ENCODE measurements around the gene ACSL3. TPM values are rescaled to one million over a fixed set of nuclear protein-coding genes. Genes with fewer than 3 reads are reported as not detected.

ACSL3 gene
- total and polyA plus RNA-seq, 2 donors from 2014 or later, result 33.6 to 58.8 TPM

DNA sequence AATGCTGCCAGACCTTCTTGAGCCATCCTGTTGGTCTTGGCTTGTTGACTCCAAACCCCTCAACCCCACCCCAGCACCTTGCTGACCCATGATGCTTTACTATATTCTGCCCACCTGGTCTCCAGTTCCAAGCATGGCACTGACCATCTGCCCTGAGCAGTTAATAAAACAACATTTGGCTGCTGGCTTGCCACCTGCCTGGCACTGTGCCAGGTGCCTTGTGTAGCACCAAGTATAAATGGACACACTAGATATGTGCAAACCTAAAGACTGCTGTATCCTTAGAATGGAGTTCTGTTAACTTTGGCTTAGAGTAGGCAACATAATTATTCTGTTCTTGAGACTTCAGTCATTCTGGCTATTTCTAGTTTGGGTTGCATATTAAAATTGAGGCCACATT lies 91.4 kb downstream of the ACSL3 start:
- no peak for FAIRE-seq
- H3K4me1 ChIP-seq (ENCODE audit: control insufficient read depth in 2 of 3, insufficient read depth in 2 of 3, low read depth in 1 of 3, low read length in 3 of 3), result no peaks in the 10 kb centered on the region
- H3K36me3 ChIP-seq (ENCODE audit: control insufficient read depth in 2 of 3, insufficient read depth in 3 of 3, low read length in 3 of 3), result no peaks in the 10 kb centered on the region
- no peak for DNase-seq
- TF ChIP-seq, protein P1, sequence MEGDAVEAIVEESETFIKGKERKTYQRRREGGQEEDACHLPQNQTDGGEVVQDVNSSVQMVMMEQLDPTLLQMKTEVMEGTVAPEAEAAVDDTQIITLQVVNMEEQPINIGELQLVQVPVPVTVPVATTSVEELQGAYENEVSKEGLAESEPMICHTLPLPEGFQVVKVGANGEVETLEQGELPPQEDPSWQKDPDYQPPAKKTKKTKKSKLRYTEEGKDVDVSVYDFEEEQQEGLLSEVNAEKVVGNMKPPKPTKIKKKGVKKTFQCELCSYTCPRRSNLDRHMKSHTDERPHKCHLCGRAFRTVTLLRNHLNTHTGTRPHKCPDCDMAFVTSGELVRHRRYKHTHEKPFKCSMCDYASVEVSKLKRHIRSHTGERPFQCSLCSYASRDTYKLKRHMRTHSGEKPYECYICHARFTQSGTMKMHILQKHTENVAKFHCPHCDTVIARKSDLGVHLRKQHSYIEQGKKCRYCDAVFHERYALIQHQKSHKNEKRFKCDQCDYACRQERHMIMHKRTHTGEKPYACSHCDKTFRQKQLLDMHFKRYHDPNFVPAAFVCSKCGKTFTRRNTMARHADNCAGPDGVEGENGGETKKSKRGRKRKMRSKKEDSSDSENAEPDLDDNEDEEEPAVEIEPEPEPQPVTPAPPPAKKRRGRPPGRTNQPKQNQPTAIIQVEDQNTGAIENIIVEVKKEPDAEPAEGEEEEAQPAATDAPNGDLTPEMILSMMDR (IDR thresholded peaks at IDR 0.05; ENCODE audit: borderline replicate concordance, extremely low read depth, insufficient read depth), result no peak
- H3K9me3 ChIP-seq (ENCODE audit: control insufficient read depth in 2 of 3, insufficient read depth in 1 of 3, low read length in 3 of 3), result peaks cover 0 to 4% (median 2%) of the 10 kb centered on the region in 3 donors
- no peak overlapping the region for H3K4me3 ChIP-seq (ENCODE audit: low read length in 3 of 3)
- H3K9ac ChIP-seq (ENCODE audit: low read length in 3 of 3), result no peak overlapping the region
- no peak overlapping the region for H3K27ac ChIP-seq (ENCODE audit: low read depth in 2 of 2, low read length in 2 of 2)
- intact Hi-C loops (cut with DNase I), result no loop called here
- no peaks in the 10 kb centered on the region for H3K27me3 ChIP-seq (ENCODE audit: control insufficient read depth, insufficient read depth, low read length)

- Histone ChIP-seq H3K4me3 (ENCODE audit: low read length in 3 of 3) (no peak overlapping the region), H3K9ac (ENCODE audit: low read length in 3 of 3) (no peak overlapping the region), H3K9me3 (ENCODE audit: control insufficient read depth in 2 of 3, insufficient read depth in 1 of 3, low read length in 3 of 3) (peaks cover 0 to 2% (median 0%) of the 10 kb centered on the region in 3 donors), H3K27ac (ENCODE audit: low read depth in 2 of 2, low read length in 2 of 2) (no peak overlapping the region), H3K27me3 (ENCODE audit: control insufficient read depth, insufficient read depth, low read length) (no peaks in the 10 kb centered on the region), H3K36me3 (ENCODE audit: control insufficient read depth in 2 of 3, insufficient read depth in 3 of 3, low read length in 3 of 3) (no peaks in the 10 kb centered on the region), H3K4me1 (ENCODE audit: control insufficient read depth in 2 of 3, insufficient read depth in 2 of 3, low read depth in 1 of 3, low read length in 3 of 3) (no peaks in the 10 kb centered on the region)
- no peak for FAIRE-seq
- intact Hi-C loops (cut with DNase I), result no loop called here
- TF ChIP-seq, protein P1 (IDR thresholded peaks at IDR 0.05; ENCODE audit: borderline replicate concordance, extremely low read depth, insufficient read depth), result no peak
- no peak for DNase-seq
Measured at GRCh38 chr2:222955008-222955407, 94.2 kb downstream of the ACSL3 start.

GRCh38 chr2:222959358-222959757 lies 98.5 kb downstream of the ACSL3 start:
- H3K4me3 ChIP-seq (ENCODE audit: low read length in 3 of 3), result no peak overlapping the region
- intact Hi-C loops (cut with DNase I), result no loop called here
- no peaks in the 10 kb centered on the region for H3K27me3 ChIP-seq (ENCODE audit: control insufficient read depth, insufficient read depth, low read length)
- TF ChIP-seq, protein P1 (IDR thresholded peaks at IDR 0.05; ENCODE audit: borderline replicate concordance, extremely low read depth, insufficient read depth), result no peak
- FAIRE-seq (no peak), DNase-seq (peak in 1 of 5 donors; percentile 75)
- H3K9me3 ChIP-seq (ENCODE audit: control insufficient read depth in 2 of 3, insufficient read depth in 1 of 3, low read length in 3 of 3), result peaks cover 0 to 2% (median 0%) of the 10 kb centered on the region in 3 donors
- no peak overlapping the region for H3K9ac ChIP-seq (ENCODE audit: low read length in 3 of 3)
- H3K4me1 ChIP-seq (ENCODE audit: control insufficient read depth in 2 of 3, insufficient read depth in 2 of 3, low read depth in 1 of 3, low read length in 3 of 3), result no peaks in the 10 kb centered on the region
- no peak overlapping the region for H3K27ac ChIP-seq (ENCODE audit: low read depth in 2 of 2, low read length in 2 of 2)
- no peaks in the 10 kb centered on the region for H3K36me3 ChIP-seq (ENCODE audit: control insufficient read depth in 2 of 3, insufficient read depth in 3 of 3, low read length in 3 of 3)

- Histone ChIP-seq H3K27me3 (ENCODE audit: control insufficient read depth, insufficient read depth, low read length) (no peaks in the 10 kb centered on the region), H3K4me1 (ENCODE audit: control insufficient read depth in 2 of 3, insufficient read depth in 2 of 3, low read depth in 1 of 3, low read length in 3 of 3) (no peaks in the 10 kb centered on the region), H3K36me3 (ENCODE audit: control insufficient read depth in 2 of 3, insufficient read depth in 3 of 3, low read length in 3 of 3) (no peaks in the 10 kb centered on the region), H3K4me3 (ENCODE audit: low read length in 3 of 3) (no peak overlapping the region), H3K9me3 (ENCODE audit: control insufficient read depth in 2 of 3, insufficient read depth in 1 of 3, low read length in 3 of 3) (peaks cover 0 to 2% (median 0%) of the 10 kb centered on the region in 3 donors), H3K9ac (ENCODE audit: low read length in 3 of 3) (no peak overlapping the region), H3K27ac (ENCODE audit: low read depth in 2 of 2, low read length in 2 of 2) (no peak overlapping the region)
- intact Hi-C loops (cut with DNase I), result no loop called here
- DNase-seq (no peak), FAIRE-seq (no peak)
- TF ChIP-seq, protein P1 (IDR thresholded peaks at IDR 0.05; ENCODE audit: borderline replicate concordance, extremely low read depth, insufficient read depth), result no peak
Measured at GRCh38 chr2:222960126-222960525, 99.3 kb downstream of the ACSL3 start.
